GM12801 (cell line): ENCODE results near the gene ADAM22.

Source experiments
- TF ChIP-seq, protein P1 (sequence below): IDR thresholded peaks from one replicate; pipeline ENCODE4 v1.5.1; 2011; ENCODE audit warnings: control low read depth; ENCODE audit not compliant: insufficient read length; ENCODE audit errors: extremely low read depth

Gene ADAM22

DNA sequence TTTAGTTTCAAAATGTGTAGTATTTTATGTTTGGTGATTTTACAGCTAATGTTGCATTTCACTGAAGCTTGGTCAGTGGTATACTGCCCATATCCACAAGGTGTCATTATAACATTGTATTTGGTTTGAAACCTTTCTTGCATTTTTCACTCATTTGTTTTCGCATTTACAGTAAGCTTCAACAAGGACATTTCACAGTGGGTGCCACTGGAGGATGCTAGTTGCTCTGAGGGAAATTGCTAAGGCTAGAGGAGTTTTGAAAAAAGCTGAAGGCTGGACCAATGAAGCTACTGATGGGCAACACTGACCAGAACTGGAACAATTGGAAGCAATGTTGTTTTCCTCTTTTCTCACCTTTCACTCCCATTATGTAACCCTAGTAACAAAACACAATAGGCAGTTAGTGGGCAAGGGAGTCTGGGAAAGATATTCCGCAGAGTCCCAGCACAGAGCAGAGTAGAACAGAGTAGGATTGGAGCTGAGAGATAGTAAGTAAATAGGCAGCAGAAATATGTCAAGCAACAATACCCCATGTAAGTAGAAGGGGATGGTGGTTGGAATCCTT is 309.4 kb downstream of the ADAM22 start:
- TF ChIP-seq, protein P1, sequence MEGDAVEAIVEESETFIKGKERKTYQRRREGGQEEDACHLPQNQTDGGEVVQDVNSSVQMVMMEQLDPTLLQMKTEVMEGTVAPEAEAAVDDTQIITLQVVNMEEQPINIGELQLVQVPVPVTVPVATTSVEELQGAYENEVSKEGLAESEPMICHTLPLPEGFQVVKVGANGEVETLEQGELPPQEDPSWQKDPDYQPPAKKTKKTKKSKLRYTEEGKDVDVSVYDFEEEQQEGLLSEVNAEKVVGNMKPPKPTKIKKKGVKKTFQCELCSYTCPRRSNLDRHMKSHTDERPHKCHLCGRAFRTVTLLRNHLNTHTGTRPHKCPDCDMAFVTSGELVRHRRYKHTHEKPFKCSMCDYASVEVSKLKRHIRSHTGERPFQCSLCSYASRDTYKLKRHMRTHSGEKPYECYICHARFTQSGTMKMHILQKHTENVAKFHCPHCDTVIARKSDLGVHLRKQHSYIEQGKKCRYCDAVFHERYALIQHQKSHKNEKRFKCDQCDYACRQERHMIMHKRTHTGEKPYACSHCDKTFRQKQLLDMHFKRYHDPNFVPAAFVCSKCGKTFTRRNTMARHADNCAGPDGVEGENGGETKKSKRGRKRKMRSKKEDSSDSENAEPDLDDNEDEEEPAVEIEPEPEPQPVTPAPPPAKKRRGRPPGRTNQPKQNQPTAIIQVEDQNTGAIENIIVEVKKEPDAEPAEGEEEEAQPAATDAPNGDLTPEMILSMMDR = no peak

DNA sequence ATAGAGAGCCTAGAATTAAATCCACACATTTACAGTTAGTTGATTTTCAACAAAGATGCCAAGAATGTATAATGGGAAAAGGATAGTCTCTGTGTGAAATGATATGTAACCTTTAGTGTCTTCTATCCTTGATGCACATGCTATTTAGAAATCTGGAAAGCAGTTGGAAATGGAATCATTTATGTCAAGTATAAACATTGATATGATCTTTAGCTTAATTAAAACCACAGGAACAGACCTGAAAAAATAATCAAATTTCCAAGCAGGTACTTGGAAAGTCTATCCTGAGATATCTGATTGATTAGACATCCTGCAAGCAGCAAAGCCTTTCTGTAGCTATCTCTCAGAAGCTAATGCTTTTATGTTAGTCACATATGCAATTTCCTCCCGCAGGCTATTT is 310.2 kb downstream of the ADAM22 start:
- TF ChIP-seq, protein P1 = no peak
